Lower lobe of right lung (tissue), 2 donors: ENCODE measurements around the gene MEX3A. TPM values are rescaled to one million over a fixed set of nuclear protein-coding genes. Genes with fewer than 3 reads are reported as not detected.
A peak's percentile ranks its signal among the peaks of the same experiment; 100 is the strongest.

Experiments
- ATAC-seq, 2 donors: fragments of 200-7000 bp; cut with Tn5 transposase; one replicate each; pipeline ENCODE4 v1.9.1; 2020 to 2022; ENCODE audit warnings: mild to moderate bottlenecking in 2 of 2, moderate library complexity in 2 of 2
- DNase-seq: peaks from one replicate; pipeline ENCODE4 v3.0.0-alpha.2; 2020
- H3K27ac ChIP-seq: fragments of 200-600 bp; one replicate; pipeline ENCODE4 v1.8.0; 2022
- H3K27me3 ChIP-seq: fragments of 200-600 bp; one replicate; pipeline ENCODE4 v1.8.0; 2022; ENCODE audit warnings: low read depth
- H3K36me3 ChIP-seq: fragments of 200-600 bp; one replicate; pipeline ENCODE4 v1.8.0; 2022; ENCODE audit warnings: mild to moderate bottlenecking
- H3K4me1 ChIP-seq: fragments of 200-600 bp; one replicate; pipeline ENCODE4 v1.8.0; 2022
- H3K4me3 ChIP-seq: fragments of 200-600 bp; one replicate; pipeline ENCODE4 v1.8.0; 2022; ENCODE audit warnings: mild to moderate bottlenecking
- H3K9me3 ChIP-seq: fragments of 200-600 bp; one replicate; pipeline ENCODE4 v1.8.0; 2022
- CTCF ChIP-seq: fragments of 200-600 bp; IDR thresholded peaks from one replicate; pipeline ENCODE4 v1.8.0; 2022; ENCODE audit warnings: antibody characterized with exemption, mild to moderate bottlenecking
- intact Hi-C: fragments of 100-400 bp; cut with DNase I; formaldehyde crosslinking; loops from one replicate; pipeline ENCODE4 v1.11.0; 2022
- total RNA-seq: library from RNA; stranded (reverse); fragmentation: NEBNext Ultra II Directional; extraction: Animal tissue kit (Norgen Biotek cat#: 25700); gene quantifications from one replicate; pipeline ENCODE4 v1.2.1, GENCODE V29; 2021
- donor health status: DM: no; HTN: yes; CAD: no; lungs with severe emphysema.

The MEX3A gene
- total RNA-seq, 1 donor from 2014 or later = 0.74 TPM

- no peak for TF ChIP-seq CTCF
- ATAC-seq = no peak
- H3K27ac ChIP-seq = no peak overlapping the region
- H3K4me1 ChIP-seq = peaks cover 52% of the 10 kb centered on the region
- no peaks in the 10 kb centered on the region for H3K36me3 ChIP-seq
- intact Hi-C loops = loop anchor here (5.0 kb wide), 1 partner anchor 33 kb away; no protein-coding TSS in a partner anchor
- no peak for DNase-seq
- H3K4me3 ChIP-seq = no peak overlapping the region
- no peaks in the 10 kb centered on the region for H3K27me3 ChIP-seq
- no peaks in the 10 kb centered on the region for H3K9me3 ChIP-seq
Measured at GRCh38 chr1:156099282-156099681, 17.0 kb upstream of the MEX3A start.

GRCh38 chr1:156098784-156099183 lies 16.5 kb upstream of the MEX3A start:
- Histone ChIP-seq H3K4me3 (no peak overlapping the region), H3K27ac (no peak overlapping the region), H3K9me3 (no peaks in the 10 kb centered on the region), H3K4me1 (peaks cover 47% of the 10 kb centered on the region), H3K36me3 (no peaks in the 10 kb centered on the region), H3K27me3 (no peaks in the 10 kb centered on the region)
- TF ChIP-seq CTCF = no peak
- DNase-seq (no peak), ATAC-seq (no peak)
- intact Hi-C loops = loop anchor here (5.0 kb wide), 1 partner anchor 34 kb away; no protein-coding TSS in a partner anchor

GRCh38 chr1:156097499-156098178 lies 15.4 kb upstream of the MEX3A start:
- Histone ChIP-seq H3K36me3 (no peaks in the 10 kb centered on the region), H3K27ac (peak overlapping the region; percentile 76), H3K9me3 (no peaks in the 10 kb centered on the region), H3K4me3 (no peak overlapping the region), H3K27me3 (no peaks in the 10 kb centered on the region), H3K4me1 (peaks cover 36% of the 10 kb centered on the region)
- DNase-seq (no peak), ATAC-seq (no peak)
- intact Hi-C loops = loop anchor here (5.0 kb wide), 1 partner anchor 35 kb away; no protein-coding TSS in a partner anchor
- TF ChIP-seq CTCF = no peak

GRCh38 chr1:156096640-156097391 lies 14.6 kb upstream of the MEX3A start:
- DNase-seq = peak; percentile 93
- H3K4me1 ChIP-seq = peaks cover 28% of the 10 kb centered on the region
- H3K9me3 ChIP-seq = no peaks in the 10 kb centered on the region
- TF ChIP-seq CTCF = peak; percentile 96
- H3K27ac ChIP-seq = peak overlapping the region; percentile 76
- intact Hi-C loops = loop anchor here (5.0 kb wide), 1 partner anchor 35 kb away; no protein-coding TSS in a partner anchor
- ATAC-seq = peak; percentile 96 to 97
- H3K36me3 ChIP-seq = no peaks in the 10 kb centered on the region
- no peak overlapping the region for H3K4me3 ChIP-seq
- no peaks in the 10 kb centered on the region for H3K27me3 ChIP-seq

GRCh38 chr1:156095906-156096508 lies 13.7 kb upstream of the MEX3A start:
- Histone ChIP-seq H3K4me3 (no peak overlapping the region), H3K9me3 (no peaks in the 10 kb centered on the region), H3K36me3 (no peaks in the 10 kb centered on the region), H3K27me3 (no peaks in the 10 kb centered on the region), H3K4me1 (peaks cover 24% of the 10 kb centered on the region), H3K27ac (peak overlapping the region; percentile 76)
- ATAC-seq = no peak
- no peak for DNase-seq
- intact Hi-C loops = loop anchor here (5.0 kb wide), 1 partner anchor 36 kb away; no protein-coding TSS in a partner anchor
- no peak for TF ChIP-seq CTCF
